Vagina (tissue), 2 donors: ENCODE measurements around the gene ZNF281.

Source experiments
- POLR2A ChIP-seq, 2 donors: fragments of 450-650 bp; IDR thresholded peaks; one replicate each; pipeline ENCODE4 v1.6.1; 2017; ENCODE audit warnings: antibody characterized with exemption in 2 of 2, mild to moderate bottlenecking in 2 of 2, moderate library complexity in 2 of 2
- TF ChIP-seq, protein P1 (sequence below), 3 experiments: fragments of 450-650 bp in 2 of 3; fragments of 200-600 bp in 1 of 3; sonication (generic) in 1 of 3; IDR thresholded peaks; one replicate each; pipeline ENCODE4 v1.5.1; 2017 to 2019; ENCODE audit warnings: antibody characterized with exemption in 3 of 3, mild to moderate bottlenecking in 2 of 3, moderate library complexity in 2 of 3

DNA sequence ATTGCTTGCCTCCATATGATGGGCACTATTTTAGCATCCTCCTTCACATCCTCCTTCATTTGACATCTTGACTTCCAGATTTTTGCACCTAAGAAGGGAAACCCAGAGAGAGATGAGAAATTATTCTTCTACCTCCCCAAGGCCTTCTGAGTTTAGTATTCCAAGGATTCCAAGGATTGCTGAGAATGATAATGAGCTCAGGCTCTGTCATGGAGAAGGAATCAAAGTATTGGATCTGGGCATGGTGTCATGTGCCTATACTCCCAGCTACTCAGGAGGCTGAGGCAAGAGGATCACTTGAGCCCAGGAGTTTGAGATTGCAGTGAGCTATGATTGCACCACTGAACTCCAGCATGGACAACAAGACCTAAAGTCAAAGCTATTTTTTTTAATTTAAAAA lies 26.6 kb upstream of the ZNF281 start:
- TF ChIP-seq, protein P1, sequence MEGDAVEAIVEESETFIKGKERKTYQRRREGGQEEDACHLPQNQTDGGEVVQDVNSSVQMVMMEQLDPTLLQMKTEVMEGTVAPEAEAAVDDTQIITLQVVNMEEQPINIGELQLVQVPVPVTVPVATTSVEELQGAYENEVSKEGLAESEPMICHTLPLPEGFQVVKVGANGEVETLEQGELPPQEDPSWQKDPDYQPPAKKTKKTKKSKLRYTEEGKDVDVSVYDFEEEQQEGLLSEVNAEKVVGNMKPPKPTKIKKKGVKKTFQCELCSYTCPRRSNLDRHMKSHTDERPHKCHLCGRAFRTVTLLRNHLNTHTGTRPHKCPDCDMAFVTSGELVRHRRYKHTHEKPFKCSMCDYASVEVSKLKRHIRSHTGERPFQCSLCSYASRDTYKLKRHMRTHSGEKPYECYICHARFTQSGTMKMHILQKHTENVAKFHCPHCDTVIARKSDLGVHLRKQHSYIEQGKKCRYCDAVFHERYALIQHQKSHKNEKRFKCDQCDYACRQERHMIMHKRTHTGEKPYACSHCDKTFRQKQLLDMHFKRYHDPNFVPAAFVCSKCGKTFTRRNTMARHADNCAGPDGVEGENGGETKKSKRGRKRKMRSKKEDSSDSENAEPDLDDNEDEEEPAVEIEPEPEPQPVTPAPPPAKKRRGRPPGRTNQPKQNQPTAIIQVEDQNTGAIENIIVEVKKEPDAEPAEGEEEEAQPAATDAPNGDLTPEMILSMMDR (IDR thresholded peaks at IDR 0.05) = no peak
- no peak for TF ChIP-seq POLR2A (IDR thresholded peaks at IDR 0.05)
